Motor neuron (in vitro differentiated cells): ENCODE measurements around the gene PAX7. TPM values are rescaled to one million over a fixed set of nuclear protein-coding genes. Genes with fewer than 3 reads are reported as not detected.

Experiments used
- ATAC-seq, 8 experiments: fragments of 200-7000 bp; cut with Tn5 transposase; replicated peaks in 6 of 8; 2 replicates each; pipeline ENCODE4 v1.8.0; 2021; ENCODE audit warnings: mild to moderate bottlenecking in 8 of 8, moderate library complexity in 8 of 8
- H3K27ac ChIP-seq, 2 donors: fragments of 250-450 bp; sonication (Bioruptor Pico); 2 replicates each; pipeline ENCODE4 v1.9.0; 2021; ENCODE audit warnings: antibody characterized with exemption in 2 of 2, mild to moderate bottlenecking in 2 of 2, moderate library complexity in 1 of 2
- H3K4me1 ChIP-seq, 2 donors: fragments of 250-450 bp; sonication (Bioruptor Pico); replicated peaks in 1 of 2; 2 replicates each; pipeline ENCODE4 v1.6.1; 2021; ENCODE audit warnings: antibody characterized with exemption in 2 of 2, mild to moderate bottlenecking in 2 of 2, moderate library complexity in 1 of 2
- H3K4me3 ChIP-seq, 5 donors: fragments of 250-450 bp; sonication (Bioruptor Pico); 2 replicates each; pipeline ENCODE4 v1.9.0; 2021; ENCODE audit warnings: antibody characterized with exemption in 5 of 5, mild to moderate bottlenecking in 5 of 5, moderate library complexity in 4 of 5
- WGBS, 10 experiments: fragments of 450-650 bp; shearing (Covaris generic); methylation state at CpG; one replicate each; pipeline ENCODE4 v1.0.0; 2022; 5-methylcytosine and 5-hydroxymethylcytosine counted together
- in situ Hi-C, 9 experiments: fragments of 400-800 bp; cut with MboI; loops; one replicate each; pipeline ENCODE4 v1.15.0; 2021; ENCODE audit warnings: low sequenced_read_pairs in 9 of 9, low pct_unique_long_range_greater_than_20kb in 2 of 9; ENCODE audit not compliant: unreplicated experiment in 9 of 9
- total RNA-seq, 8 experiments: library from RNA; unstranded; fragments of 300-600 nt; gene quantifications; 2 replicates each; pipeline versions ENCODE4 v1.2.3 to v1.2.4, GENCODE V29; 2022

PAX7 gene
- total RNA-seq, 8 experiments from 2014 or later = 0.05 to 0.76 (median 0.18) TPM; not detected in 1

GRCh38 chr1:18776777-18777176 is 146.1 kb downstream of the PAX7 start:
- H3K4me3 ChIP-seq = no peak overlapping the region
- ATAC-seq = no peak
- in situ Hi-C loops = no loop called here
- H3K27ac ChIP-seq = no peak overlapping the region
- H3K4me1 ChIP-seq = no peaks in the 10 kb centered on the region
- WGBS, 10 experiments = 0 to 63% (median 36%) methylated on average over 1 to 3 of the region's 3 CpGs; no CpG with 5 or more reads in 4 of the 10 experiments

- Histone ChIP-seq H3K4me3 (no peak overlapping the region), H3K4me1 (no peaks in the 10 kb centered on the region), H3K27ac (no peak overlapping the region)
- in situ Hi-C loops = no loop called here
- 10 to 86% (median 29%) methylated on average over 1 to 5 of the region's 6 CpGs; no CpG with 5 or more reads in 5 of the 10 experiments for WGBS, 10 experiments
- no peak for ATAC-seq
These were observed 147.8 kb downstream of the PAX7 start for GRCh38 chr1:18778437-18778836.

- H3K4me1 ChIP-seq = peaks cover 0 to 10% of the 10 kb centered on the region in 2 donors
- no peak for ATAC-seq
- H3K4me3 ChIP-seq = no peak overlapping the region
- H3K27ac ChIP-seq = no peak overlapping the region
- in situ Hi-C loops = no loop called here
These were observed 150.4 kb downstream of the PAX7 start for GRCh38 chr1:18781031-18781430.

GRCh38 chr1:18783705-18784481 is 153.2 kb downstream of the PAX7 start:
- ATAC-seq = peak; percentile 65 to 88 (median 82)
- peak overlapping the region in 1 of 2 donors; percentile 68 for H3K27ac ChIP-seq
- in situ Hi-C loops = no loop called here
- peak overlapping the region; percentile 11 to 25 (median 19) for H3K4me3 ChIP-seq
- H3K4me1 ChIP-seq = peaks cover 0 to 10% of the 10 kb centered on the region in 2 donors
- 9 to 100% (median 39%) methylated on average over 1 to 26 of the region's 28 CpGs for WGBS, 10 experiments

- peak in 6 of 8 experiments; percentile 15 to 81 (median 72) for ATAC-seq
- in situ Hi-C loops = no loop called here
These were observed 153.8 kb downstream of the PAX7 start for GRCh38 chr1:18784482-18784831.

GRCh38 chr1:18786149-18786548 is 155.5 kb downstream of the PAX7 start:
- in situ Hi-C loops = no loop called here
- WGBS, 10 experiments = 0 to 97% (median 83%) methylated on average over 1 to 3 of the region's 3 CpGs; no CpG with 5 or more reads in 3 of the 10 experiments
- Histone ChIP-seq H3K4me3 (no peak overlapping the region), H3K4me1 (peaks cover 0 to 10% of the 10 kb centered on the region in 2 donors), H3K27ac (no peak overlapping the region)
- ATAC-seq = no peak

More at GRCh38 chr1:18784482-18784831, 153.8 kb downstream of the PAX7 start:
- 0 to 17% (median 8%) methylated on average over 2 to 9 of the region's 15 CpGs; no CpG with 5 or more reads in 4 of the 10 experiments for WGBS, 10 experiments
- Histone ChIP-seq H3K4me3 (peak overlapping the region in 3 of 5 donors; percentile 18 to 25 (median 19)), H3K27ac (peak overlapping the region in 1 of 2 donors; percentile 68), H3K4me1 (peaks cover 0 to 10% of the 10 kb centered on the region in 2 donors)

GRCh38 chr1:18787825-18788385 is 157.3 kb downstream of the PAX7 start:
- in situ Hi-C loops = no loop called here
- Histone ChIP-seq H3K4me1 (peaks cover 0 to 10% of the 10 kb centered on the region in 2 donors), H3K4me3 (no peak overlapping the region), H3K27ac (no peak overlapping the region)
- ATAC-seq = peak in 1 of 8 experiments; percentile 30
- WGBS, 10 experiments = 0 to 60% methylated on average over 1 of the region's 3 CpGs; no CpG with 5 or more reads in 8 of the 10 experiments

GRCh38 chr1:18789246-18789645 is 158.6 kb downstream of the PAX7 start:
- in situ Hi-C loops = no loop called here
- 7 to 88% (median 60%) methylated on average over 1 to 4 of the region's 4 CpGs for WGBS, 10 experiments
- H3K27ac ChIP-seq = no peak overlapping the region
- ATAC-seq = no peak
- peaks cover 0 to 4% of the 10 kb centered on the region in 2 donors for H3K4me1 ChIP-seq
- no peak overlapping the region for H3K4me3 ChIP-seq

- in situ Hi-C loops = no loop called here
- Histone ChIP-seq H3K4me1 (peaks cover 0 to 2% of the 10 kb centered on the region in 2 donors), H3K27ac (no peak overlapping the region), H3K4me3 (no peak overlapping the region)
- WGBS, 10 experiments = 20 to 100% (median 80%) methylated on average over 1 to 3 of the region's 3 CpGs; no CpG with 5 or more reads in 3 of the 10 experiments
- ATAC-seq = no peak
These were observed 162.1 kb downstream of the PAX7 start for GRCh38 chr1:18792747-18793146.

- no peak for ATAC-seq
- in situ Hi-C loops = no loop called here
- Histone ChIP-seq H3K4me3 (no peak overlapping the region), H3K27ac (no peak overlapping the region), H3K4me1 (peaks cover 0 to 2% of the 10 kb centered on the region in 2 donors)
- 13 to 84% (median 80%) methylated on average over 3 to 9 of the region's 10 CpGs; no CpG with 5 or more reads in 5 of the 10 experiments for WGBS, 10 experiments
These were observed 162.5 kb downstream of the PAX7 start for GRCh38 chr1:18793164-18793563.

GRCh38 chr1:18794051-18794450 is 163.4 kb downstream of the PAX7 start:
- Histone ChIP-seq H3K4me3 (no peak overlapping the region), H3K4me1 (peaks cover 0 to 2% of the 10 kb centered on the region in 2 donors), H3K27ac (no peak overlapping the region)
- in situ Hi-C loops = no loop called here
- 22 to 86% (median 82%) methylated on average over 4 to 10 of the region's 10 CpGs; no CpG with 5 or more reads in 4 of the 10 experiments for WGBS, 10 experiments
- ATAC-seq = peak in 1 of 8 experiments; percentile 29

GRCh38 chr1:18794561-18794960 is 163.9 kb downstream of the PAX7 start:
- in situ Hi-C loops = no loop called here
- Histone ChIP-seq H3K27ac (no peak overlapping the region), H3K4me1 (peaks cover 0 to 2% of the 10 kb centered on the region in 2 donors), H3K4me3 (no peak overlapping the region)
- ATAC-seq = peak in 3 of 8 experiments; percentile 42 to 95 (median 55)
- WGBS, 10 experiments = 0 to 40% (median 27%) methylated on average over 1 to 5 of the region's 5 CpGs; no CpG with 5 or more reads in 3 of the 10 experiments

GRCh38 chr1:18795002-18795689 is 164.5 kb downstream of the PAX7 start:
- in situ Hi-C loops = no loop called here
- no peak for ATAC-seq

More at GRCh38 chr1:18795002-18795689, 164.5 kb downstream of the PAX7 start:
- Histone ChIP-seq H3K27ac (no peak overlapping the region), H3K4me1 (peaks cover 0 to 2% of the 10 kb centered on the region in 2 donors), H3K4me3 (no peak overlapping the region)
- 38 to 88% (median 67%) methylated on average over 4 to 10 of the region's 14 CpGs for WGBS, 10 experiments
